Measurements from ENCODE around the gene RAB13.

The RAB13 gene

DNA sequence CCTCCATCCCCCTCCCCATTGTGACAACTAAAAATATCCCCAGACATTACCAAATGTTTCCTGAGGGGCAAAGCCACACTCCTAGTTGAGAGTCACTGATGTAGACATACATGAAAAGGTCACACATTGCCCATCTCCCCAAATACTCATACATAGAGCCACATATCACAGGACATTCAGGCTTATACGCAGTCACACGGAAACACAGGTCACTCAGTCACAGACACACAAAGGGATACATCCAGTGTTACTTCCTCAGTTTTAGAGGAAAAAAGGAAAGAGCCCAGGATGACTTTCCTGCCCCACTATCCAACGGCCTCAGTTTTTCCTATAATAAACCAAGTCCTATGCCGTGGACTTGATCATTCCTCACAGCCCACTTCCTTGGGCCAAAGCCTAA lies 24.7 kb downstream of the RAB13 start:
- H3K36me3 Mint-ChIP-seq (ENCODE audit: low read depth): peaks cover 24% of the 10 kb centered on the region
- peaks cover 82% of the 10 kb centered on the region for H3K4me1 Mint-ChIP-seq
- peak overlapping the region; percentile 89 for H3K4me3 Mint-ChIP-seq
- DNase-seq: no peak
- H3K9me3 Mint-ChIP-seq: no peaks in the 10 kb centered on the region
- no peaks in the 10 kb centered on the region for H3K27me3 Mint-ChIP-seq (ENCODE audit: low read depth, poor library complexity)
- TF ChIP-seq, protein P1, sequence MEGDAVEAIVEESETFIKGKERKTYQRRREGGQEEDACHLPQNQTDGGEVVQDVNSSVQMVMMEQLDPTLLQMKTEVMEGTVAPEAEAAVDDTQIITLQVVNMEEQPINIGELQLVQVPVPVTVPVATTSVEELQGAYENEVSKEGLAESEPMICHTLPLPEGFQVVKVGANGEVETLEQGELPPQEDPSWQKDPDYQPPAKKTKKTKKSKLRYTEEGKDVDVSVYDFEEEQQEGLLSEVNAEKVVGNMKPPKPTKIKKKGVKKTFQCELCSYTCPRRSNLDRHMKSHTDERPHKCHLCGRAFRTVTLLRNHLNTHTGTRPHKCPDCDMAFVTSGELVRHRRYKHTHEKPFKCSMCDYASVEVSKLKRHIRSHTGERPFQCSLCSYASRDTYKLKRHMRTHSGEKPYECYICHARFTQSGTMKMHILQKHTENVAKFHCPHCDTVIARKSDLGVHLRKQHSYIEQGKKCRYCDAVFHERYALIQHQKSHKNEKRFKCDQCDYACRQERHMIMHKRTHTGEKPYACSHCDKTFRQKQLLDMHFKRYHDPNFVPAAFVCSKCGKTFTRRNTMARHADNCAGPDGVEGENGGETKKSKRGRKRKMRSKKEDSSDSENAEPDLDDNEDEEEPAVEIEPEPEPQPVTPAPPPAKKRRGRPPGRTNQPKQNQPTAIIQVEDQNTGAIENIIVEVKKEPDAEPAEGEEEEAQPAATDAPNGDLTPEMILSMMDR (IDR thresholded peaks at IDR 0.05): no peak
- H3K27ac Mint-ChIP-seq: peak overlapping the region; percentile 65

DNA sequence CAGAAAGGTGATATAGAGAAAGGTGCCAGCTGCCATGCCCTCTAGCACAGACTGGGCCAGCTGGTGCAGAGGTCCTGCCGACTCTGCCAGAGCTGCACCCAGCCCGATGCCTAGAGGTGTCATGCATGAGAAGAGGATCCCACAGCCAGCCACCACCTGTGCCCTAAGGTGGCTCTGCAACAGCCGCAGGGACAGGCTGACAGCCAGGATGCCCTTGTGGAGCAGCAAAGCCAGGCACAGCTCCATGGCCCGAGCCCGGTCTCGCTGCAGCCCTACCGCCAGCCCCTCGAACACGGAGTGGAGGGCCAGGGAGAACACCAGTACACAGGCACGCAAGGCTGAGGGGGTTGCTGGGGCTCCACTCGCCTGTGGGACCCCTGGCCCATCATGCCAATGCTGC lies 25.9 kb downstream of the RAB13 start:
- Mint-ChIP-seq H3K4me1 (peaks cover 79% of the 10 kb centered on the region), H3K27ac (peak overlapping the region; percentile 32), H3K9me3 (no peaks in the 10 kb centered on the region), H3K36me3 (ENCODE audit: low read depth) (peaks cover 17% of the 10 kb centered on the region), H3K27me3 (ENCODE audit: low read depth, poor library complexity) (no peaks in the 10 kb centered on the region), H3K4me3 (no peak overlapping the region)
- no peak for DNase-seq
- TF ChIP-seq, protein P1 (IDR thresholded peaks at IDR 0.05): no peak

DNA sequence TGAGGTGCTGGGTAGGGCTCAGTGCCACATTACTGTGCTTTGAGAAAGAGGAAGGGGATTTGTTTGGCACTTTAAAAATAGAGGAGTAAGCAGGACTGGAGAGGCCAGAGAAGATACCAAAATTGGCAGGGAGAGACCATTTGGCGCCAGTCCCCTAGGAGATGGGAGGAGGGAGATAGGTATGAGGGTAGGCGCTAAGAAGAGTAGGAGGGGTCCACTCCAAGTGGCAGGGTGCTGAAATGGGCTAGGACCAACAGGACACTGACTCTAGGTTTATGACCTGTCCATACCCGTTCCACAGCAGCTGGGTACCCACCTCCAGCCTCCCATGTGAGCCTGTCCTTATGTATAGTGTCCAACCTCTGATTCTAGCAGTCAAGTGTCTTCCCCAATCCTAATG lies 26.7 kb downstream of the RAB13 start:
- H3K4me1 Mint-ChIP-seq: peaks cover 78% of the 10 kb centered on the region
- no peaks in the 10 kb centered on the region for H3K9me3 Mint-ChIP-seq
- no peaks in the 10 kb centered on the region for H3K27me3 Mint-ChIP-seq (ENCODE audit: low read depth, poor library complexity)
- H3K4me3 Mint-ChIP-seq: peak overlapping the region; percentile 29
- peaks cover 17% of the 10 kb centered on the region for H3K36me3 Mint-ChIP-seq (ENCODE audit: low read depth)
- TF ChIP-seq, protein P1 (IDR thresholded peaks at IDR 0.05): no peak
- no peak for DNase-seq
- peak overlapping the region; percentile 10 for H3K27ac Mint-ChIP-seq

DNA sequence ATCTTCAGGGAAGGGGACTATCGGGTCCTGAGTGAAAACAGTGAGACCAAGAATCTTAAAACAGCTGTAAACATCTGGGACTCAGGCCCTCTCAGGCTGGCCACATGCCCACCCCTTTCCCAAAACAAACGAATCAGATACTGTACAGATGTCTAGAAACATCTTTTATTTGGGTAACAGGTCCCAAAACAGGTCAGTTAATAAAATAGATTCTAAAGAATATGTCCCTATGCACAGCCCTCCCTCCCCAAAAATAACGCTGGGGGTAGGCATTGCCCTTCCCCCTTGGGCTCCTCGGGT lies 27.2 kb downstream of the RAB13 start:
- Mint-ChIP-seq H3K27me3 (ENCODE audit: low read depth, poor library complexity) (no peaks in the 10 kb centered on the region), H3K36me3 (ENCODE audit: low read depth) (peaks cover 23% of the 10 kb centered on the region), H3K27ac (no peak overlapping the region), H3K4me1 (peaks cover 78% of the 10 kb centered on the region), H3K4me3 (peak overlapping the region; percentile 93), H3K9me3 (no peaks in the 10 kb centered on the region)
- no peak for DNase-seq
- TF ChIP-seq, protein P1 (IDR thresholded peaks at IDR 0.05): no peak

DNA sequence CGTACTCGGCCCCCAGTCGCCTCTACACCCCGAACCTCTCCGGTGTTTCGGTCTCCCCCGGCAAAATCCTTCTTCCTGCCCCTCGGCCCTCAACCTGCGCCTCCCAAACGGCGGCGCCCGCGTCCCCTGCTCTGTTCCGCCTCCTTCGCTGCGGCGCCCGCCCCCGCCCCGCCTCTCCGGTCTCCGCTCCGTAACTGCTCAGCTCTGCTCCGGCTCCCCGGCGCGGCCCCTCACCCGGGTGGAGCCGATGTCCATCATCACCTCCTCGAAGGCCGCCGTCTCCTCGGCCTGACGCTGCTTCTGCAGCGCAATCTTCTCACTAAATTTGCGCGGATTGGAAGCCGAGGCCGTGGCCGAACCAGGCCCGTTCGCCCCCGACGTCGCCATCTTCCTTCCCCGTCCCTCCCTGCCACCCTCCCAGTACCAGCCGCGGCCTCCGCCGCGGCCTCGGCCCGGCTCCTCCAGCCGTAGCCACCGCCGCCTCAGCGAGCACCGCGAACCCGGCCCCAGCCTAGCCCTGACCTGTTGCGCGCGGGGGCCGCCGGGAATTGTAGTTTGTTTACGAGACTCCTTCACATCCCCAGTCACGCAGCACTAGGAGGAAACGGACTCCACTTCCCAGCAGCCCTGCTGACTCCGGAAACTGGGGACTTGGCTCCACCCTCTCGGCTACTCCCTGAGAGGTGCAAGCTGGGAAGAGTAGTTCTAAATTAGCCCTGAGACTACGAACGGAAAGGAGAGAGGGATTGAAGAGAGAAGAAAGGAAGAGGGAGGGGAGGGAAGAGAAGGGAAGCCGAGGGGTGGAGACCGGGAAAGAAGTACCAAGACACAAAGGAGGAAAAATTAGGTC lies 27.8 kb downstream of the RAB13 start, which contains the start of gene CRTC2:
Gene CRTC2, minus strand, starts transcription at position 502 of the 850 bp plus-strand sequence. Its CDS starts 115 bp downstream, at position 387.
- H3K36me3 Mint-ChIP-seq (ENCODE audit: low read depth): peaks cover 23% of the 10 kb centered on the region
- H3K4me3 Mint-ChIP-seq: peak within 1 kb of the TSS; percentile 93
- peak; percentile 98 for DNase-seq
- TF ChIP-seq, protein P1 (IDR thresholded peaks at IDR 0.05): no peak
- H3K4me1 Mint-ChIP-seq: peaks cover 73% of the 10 kb centered on the region
- H3K27ac Mint-ChIP-seq: peak within 1 kb of the TSS; percentile 99
- no peaks in the 10 kb centered on the region for H3K27me3 Mint-ChIP-seq (ENCODE audit: low read depth, poor library complexity)
- no peaks in the 10 kb centered on the region for H3K9me3 Mint-ChIP-seq

DNA sequence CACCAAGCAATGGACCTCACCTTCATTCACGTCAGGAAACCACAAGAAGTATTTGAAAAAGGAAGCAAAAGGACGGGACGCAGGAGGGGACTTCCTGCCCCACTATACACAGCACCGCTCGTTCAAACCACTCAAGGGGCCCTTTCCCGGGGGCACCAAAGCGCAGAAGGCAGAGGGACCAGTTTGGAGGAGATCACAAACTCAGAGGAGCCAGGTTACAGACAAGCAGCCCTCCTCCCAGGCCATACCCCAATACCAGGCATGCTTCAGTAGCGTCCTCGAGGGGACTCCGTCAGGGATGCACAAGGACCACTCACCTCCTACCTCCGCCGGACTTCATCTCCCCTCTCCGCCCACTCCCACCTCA lies 28.4 kb downstream of the RAB13 start:
- Mint-ChIP-seq H3K27me3 (ENCODE audit: low read depth, poor library complexity) (no peaks in the 10 kb centered on the region), H3K4me3 (peak overlapping the region; percentile 93), H3K9me3 (no peaks in the 10 kb centered on the region), H3K4me1 (peaks cover 68% of the 10 kb centered on the region), H3K27ac (peak overlapping the region; percentile 99), H3K36me3 (ENCODE audit: low read depth) (peaks cover 23% of the 10 kb centered on the region)
- DNase-seq: no peak
- TF ChIP-seq, protein P1 (IDR thresholded peaks at IDR 0.05): no peak
